HG03439 (cell line): Measurements from ENCODE around the gene STPG2.

Source experiments
- ATAC-seq: cut with Tn5 transposase; IDR thresholded peaks from one replicate; pipeline ENCODE4 v1.9.1; 2021; ENCODE audit warnings: mild to moderate bottlenecking, moderate library complexity; ENCODE audit not compliant: unreplicated experiment

The STPG2 gene

GRCh38 chr4:98143001-98143899, at the start of gene STPG2:
Gene STPG2, minus strand, starts transcription at chr4:98143476.
- peak; percentile 100 for ATAC-seq

GRCh38 chr4:98185279-98185678, 42.0 kb upstream of the STPG2 start:
- ATAC-seq: no peak

GRCh38 chr4:98181809-98182208, 38.5 kb upstream of the STPG2 start:
- ATAC-seq: no peak

GRCh38 chr4:98179951-98180350, 36.7 kb upstream of the STPG2 start:
- no peak for ATAC-seq

GRCh38 chr4:98176531-98176930, 33.3 kb upstream of the STPG2 start:
- no peak for ATAC-seq

- no peak for ATAC-seq
Observed at GRCh38 chr4:98170035-98170434, 26.8 kb upstream of the STPG2 start.

GRCh38 chr4:98166731-98167041, 23.4 kb upstream of the STPG2 start:
- no peak for ATAC-seq

GRCh38 chr4:98166025-98166730, 22.9 kb upstream of the STPG2 start:
- no peak for ATAC-seq

GRCh38 chr4:98162696-98163095, 19.4 kb upstream of the STPG2 start:
- ATAC-seq: no peak

GRCh38 chr4:98151145-98151924, 8.1 kb upstream of the STPG2 start:
- no peak for ATAC-seq

- no peak for ATAC-seq
Observed at GRCh38 chr4:98150092-98150761, 7.0 kb upstream of the STPG2 start.

- no peak for ATAC-seq
Observed at GRCh38 chr4:98148856-98149255, 5.6 kb upstream of the STPG2 start.

- ATAC-seq: no peak
Observed at GRCh38 chr4:98126141-98126540, 17.1 kb downstream of the STPG2 start.

GRCh38 chr4:98125585-98125984, 17.7 kb downstream of the STPG2 start:
- no peak for ATAC-seq

GRCh38 chr4:98117363-98117762, 25.9 kb downstream of the STPG2 start:
- ATAC-seq: no peak

GRCh38 chr4:98113012-98113411, 30.3 kb downstream of the STPG2 start:
- no peak for ATAC-seq

GRCh38 chr4:98110929-98111328, 32.3 kb downstream of the STPG2 start:
- no peak for ATAC-seq

GRCh38 chr4:98110214-98110613, 33.1 kb downstream of the STPG2 start:
- ATAC-seq: no peak

GRCh38 chr4:98102660-98103059, 40.6 kb downstream of the STPG2 start:
- no peak for ATAC-seq

GRCh38 chr4:98101988-98102387, 41.3 kb downstream of the STPG2 start:
- no peak for ATAC-seq

- ATAC-seq: no peak
Observed at GRCh38 chr4:98098764-98099163, 44.5 kb downstream of the STPG2 start.
